SU-DHL-6 (cell line): ENCODE measurements around the gene DYSF.

Experiments used
- H2AFZ ChIP-seq: fragments of 200-600 bp; sonication (generic); 2 replicates; pipeline ENCODE4 v1.6.1; 2014; ENCODE audit warnings: low read depth, mild to moderate bottlenecking, moderate library complexity, mixed read lengths, antibody characterized with exemption, low read length; ENCODE audit not compliant: severe bottlenecking
- H3F3A ChIP-seq: fragments of 200-600 bp; shearing (Covaris generic); 2 replicates; pipeline ENCODE4 v1.6.0; 2016; ENCODE audit warnings: antibody characterized with exemption, mild to moderate bottlenecking; ENCODE audit not compliant: insufficient read depth
- H3K27ac ChIP-seq: fragments of 200-600 bp; sonication (generic); 2 replicates; pipeline ENCODE4 v1.5.1; 2016; ENCODE audit warnings: low read depth, mild to moderate bottlenecking, low read length, moderate library complexity, mixed read lengths
- H3K27me3 ChIP-seq: fragments of 200-600 bp; sonication (generic), shearing (Covaris generic); 2 replicates; pipeline ENCODE4 v1.6.0; 2014; ENCODE audit warnings: mild to moderate bottlenecking, low read length
- H3K36me3 ChIP-seq: fragments of 200-600 bp; sonication (generic); 2 replicates; pipeline ENCODE4 v1.6.1; 2014; ENCODE audit warnings: mild to moderate bottlenecking, low read length, mixed read lengths
- H3K4me2 ChIP-seq: fragments of 300-600, 200-600 bp; shearing (Covaris generic), sonication (generic); 2 replicates; pipeline ENCODE4 v1.6.0; 2014; ENCODE audit warnings: low read length, low read depth, mild to moderate bottlenecking; ENCODE audit not compliant: poor library complexity, severe bottlenecking
- H3K4me3 ChIP-seq: fragments of 200-600 bp; sonication (generic); 2 replicates; pipeline ENCODE4 v1.5.1; 2014; ENCODE audit warnings: antibody characterized with exemption, low read length, mild to moderate bottlenecking, mixed read lengths; ENCODE audit not compliant: insufficient read depth, poor library complexity, severe bottlenecking
- H3K79me2 ChIP-seq: fragments of 200-600 bp; sonication (generic); 2 replicates; pipeline ENCODE4 v1.6.1; 2014; ENCODE audit warnings: mild to moderate bottlenecking, low read length, moderate library complexity; ENCODE audit not compliant: insufficient read depth
- H3K9ac ChIP-seq: fragments of 200-600 bp; sonication (generic); 2 replicates; pipeline ENCODE4 v1.7.0; 2014; ENCODE audit warnings: mild to moderate bottlenecking, low read length
- H3K9me2 ChIP-seq: fragments of 200-600 bp; sonication (generic); replicated peaks from 2 replicates; pipeline ENCODE4 v1.6.1; 2014; ENCODE audit warnings: low read length; ENCODE audit not compliant: insufficient read depth
- H3K9me3 ChIP-seq: fragments of 200-600 bp; sonication (generic); 2 replicates; pipeline ENCODE4 v1.6.1; 2014; ENCODE audit warnings: low read length, mixed read lengths; ENCODE audit not compliant: insufficient read depth
- H4K20me1 ChIP-seq: fragments of 200-600 bp; sonication (generic); 2 replicates; pipeline ENCODE4 v1.6.1; 2014; ENCODE audit warnings: low read depth, mild to moderate bottlenecking, antibody characterized with exemption, low read length, moderate library complexity, mixed read lengths
- EZH2phosphoT487 ChIP-seq: fragments of 200-600 bp; sonication (generic), shearing (Covaris generic); conservative IDR thresholded peaks from 2 replicates; pipeline ENCODE4 v1.6.1; 2018; ENCODE audit warnings: mild to moderate bottlenecking, antibody characterized with exemption, low read length, moderate library complexity, mixed read lengths
- TF ChIP-seq, protein P1 (sequence below): fragments of 200-600 bp; sonication (generic); IDR thresholded peaks from one replicate; pipeline ENCODE4 v1.5.1; 2017; ENCODE audit warnings: antibody characterized with exemption, mild to moderate bottlenecking, low read length, moderate library complexity; ENCODE audit not compliant: insufficient read depth, poor library complexity, severe bottlenecking

Gene DYSF

DNA sequence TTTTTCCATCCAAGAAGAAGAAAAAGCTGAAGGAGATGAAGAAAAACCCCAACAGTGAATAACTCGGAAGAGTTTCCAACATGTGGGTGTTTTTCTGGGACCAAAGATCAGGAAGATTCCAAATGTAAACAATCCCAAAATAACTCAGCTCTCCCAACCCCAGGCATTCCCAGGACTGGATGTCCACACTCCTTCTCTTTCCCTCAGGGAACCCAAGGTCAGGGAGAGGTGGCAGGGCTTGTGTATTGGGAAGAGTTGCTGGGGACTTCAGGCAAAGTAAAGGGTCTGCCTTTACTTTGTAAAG, 268.0 kb downstream of the DYSF start:
- Histone ChIP-seq H3K27me3 (no peaks in the 10 kb centered on the region), H3K9me3 (peaks cover 8% of the 10 kb centered on the region; the same call in 1 of the 2 replicates), H3K9me2 (no peaks in the 10 kb centered on the region), H2AFZ (no peak overlapping the region), H3K9ac (no peak overlapping the region), H3K79me2 (no peaks in the 10 kb centered on the region), H3K4me2 (no peak overlapping the region), H3K4me3 (no peak overlapping the region), H4K20me1 (no peaks in the 10 kb centered on the region), H3F3A (no peaks in the 10 kb centered on the region), H3K27ac (no peak overlapping the region), H3K36me3 (no peaks in the 10 kb centered on the region)
- TF ChIP-seq, protein P1, sequence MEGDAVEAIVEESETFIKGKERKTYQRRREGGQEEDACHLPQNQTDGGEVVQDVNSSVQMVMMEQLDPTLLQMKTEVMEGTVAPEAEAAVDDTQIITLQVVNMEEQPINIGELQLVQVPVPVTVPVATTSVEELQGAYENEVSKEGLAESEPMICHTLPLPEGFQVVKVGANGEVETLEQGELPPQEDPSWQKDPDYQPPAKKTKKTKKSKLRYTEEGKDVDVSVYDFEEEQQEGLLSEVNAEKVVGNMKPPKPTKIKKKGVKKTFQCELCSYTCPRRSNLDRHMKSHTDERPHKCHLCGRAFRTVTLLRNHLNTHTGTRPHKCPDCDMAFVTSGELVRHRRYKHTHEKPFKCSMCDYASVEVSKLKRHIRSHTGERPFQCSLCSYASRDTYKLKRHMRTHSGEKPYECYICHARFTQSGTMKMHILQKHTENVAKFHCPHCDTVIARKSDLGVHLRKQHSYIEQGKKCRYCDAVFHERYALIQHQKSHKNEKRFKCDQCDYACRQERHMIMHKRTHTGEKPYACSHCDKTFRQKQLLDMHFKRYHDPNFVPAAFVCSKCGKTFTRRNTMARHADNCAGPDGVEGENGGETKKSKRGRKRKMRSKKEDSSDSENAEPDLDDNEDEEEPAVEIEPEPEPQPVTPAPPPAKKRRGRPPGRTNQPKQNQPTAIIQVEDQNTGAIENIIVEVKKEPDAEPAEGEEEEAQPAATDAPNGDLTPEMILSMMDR: no peak
- TF ChIP-seq EZH2phosphoT487: no peak

DNA sequence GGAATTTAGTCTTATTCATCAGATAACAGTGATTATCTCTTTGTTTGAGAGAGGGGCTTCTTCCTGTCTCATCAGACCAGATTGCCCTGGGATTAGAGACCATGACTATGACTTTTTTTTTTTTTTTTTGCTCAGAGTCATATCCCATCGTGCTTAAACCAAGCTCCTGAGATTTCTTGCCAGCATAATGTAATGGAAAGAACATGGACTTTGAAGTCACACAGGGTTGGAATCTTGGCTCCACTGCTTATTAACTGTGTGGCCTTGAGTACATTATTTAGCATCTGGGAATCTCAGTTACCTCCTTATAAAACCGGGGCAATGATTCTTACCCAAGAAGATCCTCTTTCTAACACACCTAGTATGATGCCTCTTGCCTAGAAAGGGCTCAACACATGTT, 268.3 kb downstream of the DYSF start:
- no peaks in the 10 kb centered on the region for H3K9me2 ChIP-seq
- H2AFZ ChIP-seq: no peak overlapping the region
- no peaks in the 10 kb centered on the region for H3F3A ChIP-seq
- no peaks in the 10 kb centered on the region for H3K79me2 ChIP-seq
- H3K9ac ChIP-seq: no peak overlapping the region
- H3K27ac ChIP-seq: no peak overlapping the region
- H3K4me3 ChIP-seq: no peak overlapping the region
- H4K20me1 ChIP-seq: no peaks in the 10 kb centered on the region
- no peaks in the 10 kb centered on the region for H3K27me3 ChIP-seq
- peaks cover 8% of the 10 kb centered on the region; the same call in 1 of the 2 replicates for H3K9me3 ChIP-seq
- no peak overlapping the region for H3K4me2 ChIP-seq
- H3K36me3 ChIP-seq: no peaks in the 10 kb centered on the region
- TF ChIP-seq, protein P1: no peak
- TF ChIP-seq EZH2phosphoT487: no peak

DNA sequence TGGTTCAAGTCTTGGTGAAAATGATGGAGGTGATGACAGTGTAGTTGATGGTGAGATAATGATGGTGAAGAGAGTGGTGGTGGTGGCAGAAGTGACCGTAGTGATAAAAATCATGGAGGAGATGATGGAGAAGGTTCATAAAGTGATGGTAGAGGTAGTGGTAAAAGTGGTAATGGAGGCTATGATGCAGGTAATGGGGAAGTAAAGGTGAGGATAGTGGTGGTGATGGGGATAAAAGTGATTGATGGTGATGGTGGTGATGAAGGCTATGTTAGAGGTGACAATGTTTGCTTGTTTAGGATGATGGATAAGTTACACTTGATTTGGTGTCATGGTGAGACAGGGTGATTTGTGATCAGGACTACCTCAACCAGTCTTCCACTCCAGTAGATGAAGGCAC, 268.9 kb downstream of the DYSF start:
- Histone ChIP-seq H3K9me2 (no peaks in the 10 kb centered on the region), H2AFZ (no peak overlapping the region), H3K4me3 (no peak overlapping the region)

More for the DNA sequence above, 268.9 kb downstream of the DYSF start:
- no peaks in the 10 kb centered on the region for H3K27me3 ChIP-seq
- H3F3A ChIP-seq: no peaks in the 10 kb centered on the region
- no peaks in the 10 kb centered on the region for H3K79me2 ChIP-seq
- H4K20me1 ChIP-seq: no peaks in the 10 kb centered on the region
- no peak for TF ChIP-seq EZH2phosphoT487
- TF ChIP-seq, protein P1: no peak
- H3K4me2 ChIP-seq: no peak overlapping the region
- H3K27ac ChIP-seq: no peak overlapping the region
- no peaks in the 10 kb centered on the region for H3K36me3 ChIP-seq
- H3K9me3 ChIP-seq: peaks cover 8% of the 10 kb centered on the region; the same call in 1 of the 2 replicates
- H3K9ac ChIP-seq: no peak overlapping the region
